Activated CD4-positive, CD25-positive, alpha-beta regulatory T cell treated with anti-CD3 and anti-CD28 coated beads, Interleukin-2, amount 50 U/mL, for 24 hours (primary cell): ENCODE data around the gene LPO.
A peak's percentile ranks its signal among the peaks of the same experiment; 100 is the strongest.

Experiments
- ATAC-seq, 2 donors: fragments of 150-1000 bp; cut with Tn5 transposase; one replicate each; pipeline ENCODE4 v1.10.0; 2021; ENCODE audit warnings: mild to moderate bottlenecking in 1 of 2, moderate library complexity in 1 of 2

The LPO gene

DNA sequence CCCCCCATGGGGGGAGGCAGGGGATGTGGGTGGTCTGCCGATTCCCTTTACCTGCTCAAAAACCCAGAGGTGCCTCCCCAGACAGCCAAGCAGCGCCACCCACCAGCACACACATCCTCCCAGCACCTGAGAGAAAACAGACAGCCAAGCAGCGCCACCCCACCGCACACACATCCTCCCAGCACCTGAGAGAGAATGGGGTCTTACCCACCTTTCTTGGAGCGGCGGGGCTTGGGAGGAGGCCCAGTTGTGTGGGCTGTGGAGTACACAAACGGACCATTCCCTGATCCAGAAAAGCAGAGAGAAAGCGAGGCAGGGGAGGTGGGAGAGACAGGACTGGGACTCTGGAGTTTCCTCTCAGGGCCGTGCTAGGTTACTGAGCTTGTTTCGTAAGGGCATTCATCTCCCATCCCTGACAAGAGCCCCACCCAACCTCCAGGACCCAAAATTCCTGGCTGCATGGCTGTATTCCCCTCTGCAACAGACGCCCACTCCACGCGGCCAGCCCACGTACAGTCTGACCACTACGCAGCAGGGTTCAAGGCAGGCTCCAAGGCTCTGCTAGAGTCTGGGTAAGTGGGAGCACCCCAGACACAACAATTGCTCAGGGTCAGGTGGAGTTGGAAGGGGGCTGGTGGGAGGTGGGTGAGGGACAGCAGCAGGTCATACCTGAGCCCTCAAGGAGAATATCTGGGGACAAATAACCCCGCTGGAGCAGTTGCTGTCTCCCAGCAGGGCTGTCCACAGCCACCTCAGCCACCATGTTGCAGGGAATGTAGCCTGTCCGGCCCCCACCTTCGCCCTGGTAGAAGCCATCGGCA, 68.0 kb downstream of the LPO start:
- ATAC-seq: no peak

DNA sequence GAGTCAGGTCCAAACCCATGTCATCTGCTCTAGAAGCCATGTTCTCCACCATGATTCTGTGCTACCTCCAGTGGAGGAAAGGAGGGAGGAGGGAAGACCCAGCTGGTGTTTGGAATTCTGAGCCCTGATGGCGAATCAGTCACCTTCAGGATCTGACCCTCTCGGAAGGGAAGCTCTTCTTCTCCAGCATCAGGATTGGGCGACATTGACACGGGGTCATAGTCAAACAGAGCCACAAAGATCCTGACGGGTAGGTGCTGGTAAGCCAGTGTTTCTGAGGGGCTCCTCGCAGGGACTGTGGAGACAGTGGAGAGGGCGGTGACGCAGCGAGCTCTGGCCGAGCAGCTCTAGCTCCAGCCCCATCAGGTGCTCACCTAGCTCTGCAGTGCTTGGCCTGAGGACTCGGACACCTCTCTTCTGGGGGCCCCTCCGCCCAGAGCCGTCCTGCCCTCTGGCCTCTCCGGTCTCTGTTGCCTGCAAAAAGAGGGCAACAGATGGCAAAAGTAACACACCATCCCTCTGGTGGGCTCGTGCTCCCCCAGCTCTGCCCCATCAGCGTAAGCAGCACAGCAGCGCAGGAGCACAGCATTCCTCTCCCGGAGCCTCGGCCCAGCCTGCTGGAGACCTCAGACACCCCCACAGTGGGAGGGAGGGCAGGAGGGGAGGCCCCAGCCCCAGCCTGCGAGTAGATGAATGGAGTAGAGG, 69.2 kb downstream of the LPO start:
- no peak for ATAC-seq

GRCh38 chr17:58308173-58308984, 70.0 kb downstream of the LPO start:
- ATAC-seq: no peak

GRCh38 chr17:58308985-58309917, 70.9 kb downstream of the LPO start:
- no peak for ATAC-seq

- no peak for ATAC-seq
Observed at GRCh38 chr17:58309918-58310259, 71.5 kb downstream of the LPO start.

- ATAC-seq: no peak
Observed at GRCh38 chr17:58310511-58311428, 72.4 kb downstream of the LPO start.

GRCh38 chr17:58311429-58311894, 73.1 kb downstream of the LPO start:
- ATAC-seq: no peak

- no peak for ATAC-seq
Observed at GRCh38 chr17:58312021-58312630, 73.7 kb downstream of the LPO start.

- no peak for ATAC-seq
Observed at GRCh38 chr17:58312829-58313228, 74.4 kb downstream of the LPO start.

DNA sequence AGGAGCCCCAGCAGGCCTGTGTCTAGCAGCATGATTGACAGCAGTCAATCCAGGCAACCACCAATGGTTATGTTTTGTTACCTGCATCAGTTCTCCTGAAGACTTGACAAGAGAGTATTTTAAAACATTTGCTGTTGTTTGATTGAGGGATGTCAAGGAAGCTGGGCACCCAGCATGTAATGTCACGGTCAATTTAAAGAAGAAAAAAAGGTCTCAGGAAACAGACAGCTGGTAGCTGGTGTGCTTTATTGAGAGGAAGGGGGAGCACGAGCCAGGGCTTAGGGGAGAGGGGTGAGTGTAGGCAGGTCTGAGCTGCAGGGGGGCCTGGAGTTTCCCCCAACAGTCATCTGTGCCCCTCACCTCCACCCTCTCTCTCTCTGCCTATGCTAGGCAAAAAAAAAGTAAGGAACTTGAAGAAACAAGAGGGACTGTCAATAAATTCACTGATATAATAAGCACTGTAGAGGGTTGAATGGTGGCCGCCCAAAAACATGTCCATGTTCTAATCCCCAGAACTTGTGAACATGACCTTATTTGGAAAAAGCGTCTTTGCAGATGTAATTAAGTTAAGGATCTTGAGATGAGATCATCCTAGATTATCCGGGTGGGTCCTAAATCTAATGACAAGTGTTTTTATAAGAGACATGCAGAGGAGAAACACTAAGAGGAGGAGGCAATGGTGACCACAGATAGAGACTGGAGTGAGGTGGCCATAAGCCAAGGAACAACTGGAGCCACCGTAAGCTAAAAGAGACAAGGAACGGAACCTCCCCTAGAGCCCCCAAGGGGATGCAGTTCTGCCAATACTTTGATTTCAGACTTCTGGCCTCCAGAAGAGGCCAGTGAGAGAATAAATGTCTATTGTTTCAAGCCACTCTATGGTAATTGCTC, 75.7 kb downstream of the LPO start:
- no peak for ATAC-seq

DNA sequence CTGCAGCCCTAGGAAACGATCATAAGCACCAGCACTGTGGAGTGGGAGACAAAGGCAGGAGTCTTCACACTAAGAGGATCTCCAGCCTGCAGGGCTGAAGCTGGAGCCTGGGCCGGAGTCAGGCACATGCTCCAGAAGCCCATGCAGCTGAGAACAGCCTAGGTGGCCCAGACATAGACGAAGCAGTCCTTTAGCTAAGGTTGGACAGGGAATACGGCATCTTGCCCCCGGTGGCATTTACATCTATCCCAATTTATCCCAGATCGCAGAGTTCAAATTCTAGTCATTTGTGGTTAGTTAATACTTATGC, 76.3 kb downstream of the LPO start:
- ATAC-seq: no peak

DNA sequence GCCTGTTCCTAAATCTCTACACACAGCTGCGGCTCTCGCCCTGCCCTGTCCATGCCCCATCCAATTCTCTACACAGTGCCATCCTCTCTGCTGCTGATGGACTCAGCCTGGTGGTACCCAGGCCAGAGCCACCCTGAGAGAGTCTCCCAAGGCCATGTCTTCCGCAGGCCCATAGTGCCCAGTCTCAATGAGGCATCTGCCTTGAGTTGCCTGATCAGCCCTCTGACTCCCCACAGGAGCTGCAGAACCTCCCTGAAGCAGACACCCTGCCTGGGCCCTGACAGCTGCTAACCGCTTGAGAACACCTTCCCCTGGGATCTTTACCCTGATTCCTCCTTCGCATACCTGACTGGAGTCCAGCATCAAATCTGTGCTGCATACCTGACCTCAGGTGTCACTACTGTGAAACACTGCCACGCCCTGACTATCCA, 76.9 kb downstream of the LPO start:
- no peak for ATAC-seq

- no peak for ATAC-seq
Observed at GRCh38 chr17:58315750-58316149, 77.4 kb downstream of the LPO start.

- ATAC-seq: no peak
Observed at GRCh38 chr17:58316260-58316960, 78.0 kb downstream of the LPO start.

- ATAC-seq: peak; percentile 99 to 100
Observed at GRCh38 chr17:58317421-58318064, 79.2 kb downstream of the LPO start.

DNA sequence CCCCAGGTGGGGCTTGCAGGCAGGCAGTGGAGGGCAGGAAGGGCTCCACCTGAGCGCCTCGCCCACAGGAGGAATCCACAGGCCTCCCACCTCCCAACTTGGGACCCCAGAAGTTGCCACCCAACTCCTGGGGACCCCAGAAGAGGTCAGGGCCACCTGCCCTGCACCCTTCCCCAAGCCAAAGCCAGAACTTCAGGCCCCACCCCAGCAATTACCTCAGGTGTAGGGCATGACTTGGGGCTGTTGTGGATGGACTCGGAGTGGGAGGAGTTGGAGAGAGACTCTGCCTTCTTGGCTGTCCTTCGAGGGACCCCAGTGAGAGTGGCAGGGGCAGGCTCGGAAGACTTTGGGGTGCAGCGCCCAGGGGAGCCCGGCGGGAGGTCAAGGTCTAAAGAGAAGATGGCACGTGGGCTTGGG, 79.7 kb downstream of the LPO start:
- no peak for ATAC-seq
